ENCODE measurements around the gene PPIE.

The PPIE gene

DNA sequence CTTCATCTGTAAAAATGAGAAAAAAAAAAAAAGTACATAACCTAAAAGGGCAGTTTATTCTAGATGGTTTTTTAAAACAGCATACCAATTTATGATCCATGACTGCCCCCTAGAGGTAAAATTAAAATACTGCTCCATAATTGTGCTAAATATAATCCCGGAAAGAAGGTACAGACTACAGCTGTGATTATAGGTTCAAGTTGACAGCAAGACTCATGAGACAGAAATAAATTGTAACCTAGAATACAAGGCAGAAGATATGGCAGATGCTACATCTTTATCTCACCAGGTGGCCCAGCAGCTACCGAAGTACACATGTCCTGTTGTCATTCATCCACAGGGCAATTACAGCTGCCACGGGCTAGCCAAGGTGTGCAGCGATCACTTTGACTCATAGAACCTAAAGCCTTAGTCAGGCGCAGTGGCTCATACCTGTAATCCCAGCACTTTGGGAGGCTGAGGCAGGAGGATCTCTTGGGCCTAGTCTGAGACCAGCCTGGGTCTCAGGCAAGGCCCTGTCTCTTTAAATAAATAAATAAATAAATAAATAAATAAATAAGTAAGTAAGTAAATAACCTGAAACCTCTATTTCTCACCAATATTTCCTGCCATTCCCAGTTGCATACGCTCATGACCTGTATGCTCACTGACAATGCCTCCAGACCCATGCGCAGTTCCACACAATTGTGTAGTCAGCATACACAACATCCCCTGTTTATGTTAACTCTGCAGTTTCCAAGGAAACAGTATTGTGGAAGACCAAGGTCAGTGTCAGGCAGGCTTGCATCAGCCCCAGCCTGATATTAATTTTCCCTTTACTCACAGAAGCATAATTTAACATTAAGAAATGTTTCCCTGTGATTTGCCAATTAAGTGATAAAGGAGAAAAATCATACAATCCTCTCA is 18.3 kb upstream of the PPIE start:
- no peak for DNase-seq (ENCODE audit: low read depth, low spot score)

GRCh38 chr1:39721664-39722063 is 17.0 kb upstream of the PPIE start:
- DNase-seq (ENCODE audit: low read depth, low spot score) = no peak

DNA sequence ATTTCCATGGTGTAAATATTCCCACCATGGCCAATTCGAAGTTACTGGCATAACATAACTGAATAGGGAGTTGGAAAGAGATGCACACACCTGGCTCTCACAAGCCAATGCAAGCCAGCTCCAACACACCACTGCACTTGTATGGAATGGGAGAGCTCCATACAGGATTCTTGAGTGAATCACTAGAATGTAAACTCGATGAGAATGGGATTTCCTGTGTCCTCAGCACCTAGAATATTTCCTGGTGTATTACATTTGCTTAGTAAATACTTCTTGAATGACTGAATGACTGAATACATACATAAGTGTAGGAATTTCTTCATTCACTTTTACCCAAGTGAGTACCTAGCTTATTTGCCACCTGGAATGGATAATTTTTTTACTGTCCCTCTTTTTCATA is 16.2 kb upstream of the PPIE start:
- no peak for DNase-seq (ENCODE audit: low read depth, low spot score)

GRCh38 chr1:39726600-39726999 is 12.1 kb upstream of the PPIE start:
- no peak for DNase-seq (ENCODE audit: low read depth, low spot score)

DNA sequence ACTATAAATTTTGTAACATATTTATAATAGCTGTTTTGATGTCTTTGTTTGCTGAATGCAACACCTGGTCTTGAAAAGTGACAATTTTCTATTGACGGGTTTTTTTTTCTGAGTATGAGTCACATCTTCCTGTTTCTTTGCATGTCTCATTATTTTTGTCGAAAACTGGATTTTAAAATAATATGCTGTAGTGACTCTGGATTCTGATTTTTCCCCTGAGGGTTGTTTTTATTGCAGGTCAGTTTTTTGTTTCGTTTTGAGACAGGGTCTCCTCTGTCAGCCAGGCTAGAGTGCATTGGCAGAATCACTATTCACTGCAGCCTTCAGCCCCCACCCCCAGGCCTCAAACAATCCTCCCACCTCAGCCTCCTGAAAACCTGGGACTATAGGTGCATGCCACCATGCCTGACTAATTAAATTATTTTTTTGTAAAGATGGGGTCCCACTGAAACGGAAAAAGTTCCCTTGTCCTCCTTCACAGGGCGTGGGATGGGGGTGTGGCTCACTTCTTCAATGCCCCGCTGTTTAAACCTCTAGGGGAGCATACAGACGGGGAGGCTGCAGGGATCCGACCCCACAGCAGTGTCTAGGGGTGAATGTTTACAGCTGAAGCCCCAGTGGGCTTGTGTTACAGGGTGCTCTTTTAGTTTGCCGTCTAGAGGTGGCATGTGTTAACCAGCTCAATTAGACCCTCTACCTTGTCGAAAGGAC is 11.3 kb upstream of the PPIE start:
- DNase-seq (ENCODE audit: low read depth, low spot score) = no peak

DNA sequence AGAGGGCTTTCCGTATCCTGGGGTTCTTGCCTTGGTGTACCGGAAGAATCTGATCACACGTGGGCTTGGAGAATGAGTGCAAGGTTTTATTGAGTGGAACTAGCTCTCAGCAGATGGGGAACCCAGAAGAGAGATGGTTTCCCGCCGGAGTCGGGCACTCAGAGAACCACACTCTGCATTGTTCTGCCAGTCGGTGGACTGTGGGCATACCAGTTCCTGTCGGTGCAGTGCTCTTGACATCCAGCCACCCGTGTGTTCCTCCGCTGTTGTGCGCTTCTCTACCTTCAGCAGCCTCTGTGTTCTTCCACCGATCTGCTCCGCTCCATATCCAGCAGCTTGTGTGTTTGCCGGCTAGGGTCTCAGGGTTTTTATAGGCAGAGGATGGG is 10.8 kb upstream of the PPIE start:
- DNase-seq (ENCODE audit: low read depth, low spot score) = no peak

GRCh38 chr1:39729030-39729429 is 9.7 kb upstream of the PPIE start:
- no peak for DNase-seq (ENCODE audit: low read depth, low spot score)

DNA sequence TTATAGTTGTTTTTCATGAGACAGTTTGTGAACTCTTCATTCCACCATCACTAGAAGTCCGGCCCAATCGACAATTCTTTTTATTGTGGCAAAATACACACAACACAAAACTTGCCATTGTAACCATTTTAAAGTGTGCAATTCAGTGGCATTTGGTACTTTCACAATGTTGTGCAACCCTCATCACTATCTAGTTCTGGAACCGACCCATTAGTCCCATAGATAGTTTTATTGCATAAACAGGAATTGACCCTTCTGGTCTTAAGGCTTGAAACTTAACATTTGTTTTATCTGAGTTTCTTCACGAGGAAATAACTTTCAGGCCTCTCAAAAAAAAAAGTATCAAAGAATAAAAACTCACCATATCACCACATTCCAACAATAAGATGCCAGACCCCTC is 8.8 kb upstream of the PPIE start:
- no peak for DNase-seq (ENCODE audit: low read depth, low spot score)

DNA sequence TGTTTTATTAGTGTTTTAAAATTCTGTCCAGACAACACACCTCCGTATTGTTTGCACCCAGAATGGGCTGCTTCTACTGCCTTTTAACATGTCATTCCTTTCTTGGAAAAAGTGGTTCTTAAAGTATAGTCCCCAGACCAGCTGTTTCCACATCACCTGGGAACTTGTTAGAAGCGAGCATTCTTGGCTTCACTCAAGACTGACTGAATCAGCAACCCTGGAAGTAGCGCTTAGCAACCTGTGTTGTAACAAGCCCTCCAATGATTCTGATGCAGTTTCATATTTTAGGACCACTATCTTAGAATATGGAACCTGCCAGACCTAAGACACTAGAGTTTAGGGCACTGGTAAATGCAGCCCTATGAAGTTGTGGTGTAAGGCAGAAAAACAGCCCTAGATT is 6.0 kb upstream of the PPIE start:
- DNase-seq (ENCODE audit: low read depth, low spot score) = no peak

DNA sequence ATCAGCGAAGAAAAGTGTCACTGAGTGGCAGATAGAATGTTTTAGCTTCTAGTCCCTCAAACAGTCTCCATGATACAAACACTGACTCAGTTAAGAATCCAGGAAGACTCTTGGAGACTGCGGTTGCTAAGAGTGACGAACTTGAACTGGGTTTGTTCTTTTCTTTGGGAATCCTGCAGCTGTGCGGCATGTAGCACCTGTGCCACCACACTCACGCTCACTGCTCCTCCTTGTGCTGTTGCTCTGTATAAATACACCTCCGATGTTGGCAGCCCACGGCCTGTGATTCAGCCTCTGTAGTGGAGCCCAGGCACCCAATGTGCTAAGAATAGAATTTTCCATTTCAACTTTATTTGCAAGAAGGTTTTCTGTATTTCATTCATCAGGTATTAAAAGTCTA is 5.5 kb upstream of the PPIE start:
- no peak for DNase-seq (ENCODE audit: low read depth, low spot score)

GRCh38 chr1:39735731-39736130 is 3.0 kb upstream of the PPIE start:
- DNase-seq (ENCODE audit: low read depth, low spot score) = no peak

GRCh38 chr1:39737546-39738169 is 1.0 kb upstream of the PPIE start:
- no peak for DNase-seq (ENCODE audit: low read depth, low spot score)

GRCh38 chr1:39745016-39745670 is 6.5 kb downstream of the PPIE start:
- no peak for DNase-seq (ENCODE audit: low read depth, low spot score)

- DNase-seq (ENCODE audit: low read depth, low spot score) = no peak
Observed at GRCh38 chr1:39751595-39751994, 12.9 kb downstream of the PPIE start.

DNA sequence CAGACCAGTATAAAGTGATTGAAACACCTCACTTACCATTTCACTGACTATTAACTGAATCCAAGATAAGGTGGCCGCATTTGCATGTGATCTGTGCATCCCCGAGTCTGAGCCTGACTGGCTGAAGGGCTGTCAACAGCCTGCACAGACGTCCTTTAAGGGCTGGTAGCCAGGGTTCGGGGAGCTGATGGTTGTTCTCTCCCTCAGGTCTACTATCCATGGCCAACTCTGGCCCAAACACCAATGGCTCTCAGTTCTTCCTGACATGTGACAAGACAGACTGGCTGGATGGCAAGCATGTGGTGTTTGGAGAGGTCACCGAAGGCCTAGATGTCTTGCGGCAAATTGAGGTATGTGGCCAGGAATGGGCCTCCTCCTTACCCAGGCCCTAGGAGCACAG is 14.0 kb downstream of the PPIE start:
- no peak for DNase-seq (ENCODE audit: low read depth, low spot score)

- DNase-seq (ENCODE audit: low read depth, low spot score) = no peak
Observed at GRCh38 chr1:39753132-39754025, 14.7 kb downstream of the PPIE start.

DNA sequence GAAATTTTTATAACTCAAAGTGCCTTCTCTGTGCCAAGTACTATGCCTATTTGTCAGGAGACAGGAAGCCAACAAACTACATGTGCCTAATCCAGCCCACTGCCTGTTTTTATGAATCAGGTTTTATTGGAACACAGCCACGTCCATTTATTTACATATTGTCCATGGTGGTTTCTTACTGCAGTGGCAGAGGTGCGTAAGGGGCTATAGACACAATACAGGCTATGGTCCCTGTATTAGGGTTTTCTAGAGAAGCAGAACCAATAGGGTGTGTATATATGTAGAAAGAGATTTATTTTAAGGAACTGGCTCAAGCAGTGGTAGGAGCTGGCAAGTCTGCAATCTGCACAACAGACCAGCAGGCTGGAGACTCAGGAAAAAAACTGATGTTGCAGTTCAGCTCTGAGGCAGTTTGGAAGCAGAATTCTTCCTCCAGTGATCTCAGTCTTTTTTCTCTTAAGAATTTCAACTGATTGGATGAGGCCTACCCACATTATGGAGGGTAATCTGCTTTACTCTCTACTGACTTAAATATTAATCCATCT is 15.4 kb downstream of the PPIE start:
- no peak for DNase-seq (ENCODE audit: low read depth, low spot score)

- no peak for DNase-seq (ENCODE audit: low read depth, low spot score)
Observed at GRCh38 chr1:39754906-39755504, 16.3 kb downstream of the PPIE start.

GRCh38 chr1:39755965-39756659 is 17.4 kb downstream of the PPIE start:
- no peak for DNase-seq (ENCODE audit: low read depth, low spot score)

DNA sequence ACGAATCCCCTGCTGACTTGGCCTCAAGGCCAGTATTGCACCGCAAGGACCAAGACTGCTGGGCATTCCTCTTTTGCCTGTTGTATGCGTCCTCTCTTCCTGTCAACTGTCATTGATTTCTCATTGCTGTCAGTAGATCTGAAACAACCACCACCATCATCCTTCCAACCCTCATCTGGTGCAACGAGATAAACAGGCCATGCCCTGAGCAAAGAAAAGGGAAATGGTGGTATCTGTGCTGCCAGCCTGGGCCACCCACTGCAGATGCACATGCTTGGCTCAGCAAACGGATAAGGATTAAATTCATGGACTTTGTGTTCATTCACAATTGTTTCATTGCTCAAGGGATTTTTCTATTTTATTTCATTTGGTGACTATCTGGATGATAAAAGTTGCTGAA is 18.8 kb downstream of the PPIE start:
- DNase-seq (ENCODE audit: low read depth, low spot score) = no peak

All from iPS DF 19.7 (cell line).